ENCODE results near the gene NBPF20.
"Not testable (repeated sequence)": the region's sequence is repeated elsewhere in the genome, so short reads cannot be mapped to it uniquely, and the experiment has no call there.

NBPF20 gene

GRCh38 chr1:145452506-145452905 lies 27.1 kb upstream of the NBPF20 start:
- peaks cover 0 to 15% (median 3%) of the 10 kb centered on the region in 5 experiments for H3K27me3 ChIP-seq (replicated peaks in 2 of 5; ENCODE audit: control insufficient read depth in 4 of 5, insufficient read depth in 5 of 5, low read length in 4 of 5)
- POLR2A ChIA-PET; H3K4me3 ChIP-seq (ENCODE audit: control insufficient read depth in 1 of 7, extremely low read depth in 1 of 7, insufficient read depth in 4 of 7, low read depth in 2 of 7, low read length in 6 of 7); H3K36me3 ChIP-seq (ENCODE audit: control insufficient read depth in 4 of 4, insufficient read depth in 4 of 4, low read length in 3 of 4); H3K27ac ChIP-seq (ENCODE audit: insufficient read depth in 1 of 2, low read depth in 1 of 2, low read length in 2 of 2, poor library complexity in 1 of 2, severe bottlenecking in 2 of 2); DNase-seq; H3K9me3 ChIP-seq (ENCODE audit: control extremely low read depth in 1 of 5, control insufficient read depth in 4 of 5, insufficient read depth in 2 of 5, low read depth in 1 of 5, low read length in 4 of 5); H3K4me1 ChIP-seq (ENCODE audit: control extremely low read depth in 1 of 4, control insufficient read depth in 4 of 4, insufficient read depth in 4 of 4, low read length in 3 of 4); CTCF ChIA-PET: not testable (repeated sequence)
- WGBS (ENCODE audit: insufficient coverage) = 20% methylated on average over 1 of the region's 8 CpGs

- no CpG with 5 or more reads among the region's 8 CpGs for WGBS (ENCODE audit: insufficient coverage)
- POLR2A ChIA-PET; H3K4me3 ChIP-seq (ENCODE audit: control insufficient read depth in 1 of 7, extremely low read depth in 1 of 7, insufficient read depth in 4 of 7, low read depth in 2 of 7, low read length in 6 of 7); H3K4me1 ChIP-seq (ENCODE audit: control extremely low read depth in 1 of 4, control insufficient read depth in 4 of 4, insufficient read depth in 4 of 4, low read length in 3 of 4); H3K36me3 ChIP-seq (ENCODE audit: control insufficient read depth in 4 of 4, insufficient read depth in 4 of 4, low read length in 3 of 4); CTCF ChIA-PET; H3K9me3 ChIP-seq (ENCODE audit: control extremely low read depth in 1 of 5, control insufficient read depth in 4 of 5, insufficient read depth in 2 of 5, low read depth in 1 of 5, low read length in 4 of 5); H3K27ac ChIP-seq (ENCODE audit: insufficient read depth in 1 of 2, low read depth in 1 of 2, low read length in 2 of 2, poor library complexity in 1 of 2, severe bottlenecking in 2 of 2): not testable (repeated sequence)
- DNase-seq = peak; percentile 8 to 47 (median 35)
- peaks cover 0 to 15% (median 3%) of the 10 kb centered on the region in 5 experiments for H3K27me3 ChIP-seq (replicated peaks in 2 of 5; ENCODE audit: control insufficient read depth in 4 of 5, insufficient read depth in 5 of 5, low read length in 4 of 5)
These were observed 26.5 kb upstream of the NBPF20 start for GRCh38 chr1:145451914-145452313.

GRCh38 chr1:145445219-145445618 lies 19.8 kb upstream of the NBPF20 start:
- H3K36me3 ChIP-seq (ENCODE audit: control insufficient read depth in 4 of 4, insufficient read depth in 4 of 4, low read length in 3 of 4); POLR2A ChIA-PET; DNase-seq; H3K27ac ChIP-seq (ENCODE audit: insufficient read depth in 1 of 2, low read depth in 1 of 2, low read length in 2 of 2, poor library complexity in 1 of 2, severe bottlenecking in 2 of 2); H3K4me1 ChIP-seq (ENCODE audit: control extremely low read depth in 1 of 4, control insufficient read depth in 4 of 4, insufficient read depth in 4 of 4, low read length in 3 of 4); CTCF ChIA-PET; H3K9me3 ChIP-seq (ENCODE audit: control extremely low read depth in 1 of 5, control insufficient read depth in 4 of 5, insufficient read depth in 2 of 5, low read depth in 1 of 5, low read length in 4 of 5); H3K4me3 ChIP-seq (ENCODE audit: control insufficient read depth in 1 of 7, extremely low read depth in 1 of 7, insufficient read depth in 4 of 7, low read depth in 2 of 7, low read length in 6 of 7); H3K27me3 ChIP-seq (replicated peaks in 2 of 5; ENCODE audit: control insufficient read depth in 4 of 5, insufficient read depth in 5 of 5, low read length in 4 of 5): not testable (repeated sequence)
- no CpG with 5 or more reads among the region's 11 CpGs for WGBS (ENCODE audit: insufficient coverage)

- H3K36me3 ChIP-seq (ENCODE audit: control insufficient read depth in 4 of 4, insufficient read depth in 4 of 4, low read length in 3 of 4); POLR2A ChIA-PET; H3K4me1 ChIP-seq (ENCODE audit: control extremely low read depth in 1 of 4, control insufficient read depth in 4 of 4, insufficient read depth in 4 of 4, low read length in 3 of 4); H3K4me3 ChIP-seq (ENCODE audit: control insufficient read depth in 1 of 7, extremely low read depth in 1 of 7, insufficient read depth in 4 of 7, low read depth in 2 of 7, low read length in 6 of 7); H3K27ac ChIP-seq (ENCODE audit: insufficient read depth in 1 of 2, low read depth in 1 of 2, low read length in 2 of 2, poor library complexity in 1 of 2, severe bottlenecking in 2 of 2); H3K9me3 ChIP-seq (ENCODE audit: control extremely low read depth in 1 of 5, control insufficient read depth in 4 of 5, insufficient read depth in 2 of 5, low read depth in 1 of 5, low read length in 4 of 5); H3K27me3 ChIP-seq (replicated peaks in 2 of 5; ENCODE audit: control insufficient read depth in 4 of 5, insufficient read depth in 5 of 5, low read length in 4 of 5); DNase-seq; CTCF ChIA-PET: not testable (repeated sequence)
- whole genome bisulfite sequencing (ENCODE audit: insufficient coverage) = 86% methylated on average over 2 of the region's 5 CpGs
These were observed 16.9 kb upstream of the NBPF20 start for GRCh38 chr1:145442340-145442739.

- POLR2A ChIA-PET; H3K27ac ChIP-seq (ENCODE audit: insufficient read depth in 1 of 2, low read depth in 1 of 2, low read length in 2 of 2, poor library complexity in 1 of 2, severe bottlenecking in 2 of 2); H3K36me3 ChIP-seq (ENCODE audit: control insufficient read depth in 4 of 4, insufficient read depth in 4 of 4, low read length in 3 of 4); H3K4me1 ChIP-seq (ENCODE audit: control extremely low read depth in 1 of 4, control insufficient read depth in 4 of 4, insufficient read depth in 4 of 4, low read length in 3 of 4); CTCF ChIA-PET: not testable (repeated sequence)
- peak in 1 of 3 donors; percentile 6 for DNase-seq
- Histone ChIP-seq H3K4me3 (ENCODE audit: control insufficient read depth in 1 of 7, extremely low read depth in 1 of 7, insufficient read depth in 4 of 7, low read depth in 2 of 7, low read length in 6 of 7) (peak overlapping the region in 2 of 7 experiments; percentile 13 to 16), H3K27me3 (replicated peaks in 2 of 5; ENCODE audit: control insufficient read depth in 4 of 5, insufficient read depth in 5 of 5, low read length in 4 of 5) (peaks cover 2 to 52% (median 14%) of the 10 kb centered on the region in 5 experiments), H3K9me3 (ENCODE audit: control extremely low read depth in 1 of 5, control insufficient read depth in 4 of 5, insufficient read depth in 2 of 5, low read depth in 1 of 5, low read length in 4 of 5) (peaks cover 0 to 22% (median 9%) of the 10 kb centered on the region in 5 experiments)
- 0% methylated on average over 7 of the region's 61 CpGs for WGBS (ENCODE audit: insufficient coverage)
These were observed 6.2 kb upstream of the NBPF20 start for GRCh38 chr1:145431363-145432256.

- POLR2A ChIA-PET = not testable (repeated sequence)
These were observed 5.4 kb upstream of the NBPF20 start for GRCh38 chr1:145430830-145431229.

GRCh38 chr1:145429329-145429728 lies 3.9 kb upstream of the NBPF20 start:
- CTCF ChIA-PET; H3K27ac ChIP-seq (ENCODE audit: insufficient read depth in 1 of 2, low read depth in 1 of 2, low read length in 2 of 2, poor library complexity in 1 of 2, severe bottlenecking in 2 of 2); POLR2A ChIA-PET; H3K4me3 ChIP-seq (ENCODE audit: control insufficient read depth in 1 of 7, extremely low read depth in 1 of 7, insufficient read depth in 4 of 7, low read depth in 2 of 7, low read length in 6 of 7); H3K36me3 ChIP-seq (ENCODE audit: control insufficient read depth in 4 of 4, insufficient read depth in 4 of 4, low read length in 3 of 4): not testable (repeated sequence)
- no CpG with 5 or more reads among the region's 1 CpG for WGBS (ENCODE audit: insufficient coverage)
- peaks cover 2 to 52% (median 14%) of the 10 kb centered on the region in 5 experiments for H3K27me3 ChIP-seq (replicated peaks in 2 of 5; ENCODE audit: control insufficient read depth in 4 of 5, insufficient read depth in 5 of 5, low read length in 4 of 5)
- peaks cover 0 to 22% (median 9%) of the 10 kb centered on the region in 5 experiments for H3K9me3 ChIP-seq (ENCODE audit: control extremely low read depth in 1 of 5, control insufficient read depth in 4 of 5, insufficient read depth in 2 of 5, low read depth in 1 of 5, low read length in 4 of 5)
- H3K4me1 ChIP-seq (ENCODE audit: control extremely low read depth in 1 of 4, control insufficient read depth in 4 of 4, insufficient read depth in 4 of 4, low read length in 3 of 4) = peaks cover 0 to 12% (median 8%) of the 10 kb centered on the region in 4 experiments
- peak in 1 of 3 donors; percentile 12 for DNase-seq

More at GRCh38 chr1:145430830-145431229, 5.4 kb upstream of the NBPF20 start:
- Histone ChIP-seq H3K9me3 (ENCODE audit: control extremely low read depth in 1 of 5, control insufficient read depth in 4 of 5, insufficient read depth in 2 of 5, low read depth in 1 of 5, low read length in 4 of 5) (peaks cover 0 to 22% (median 9%) of the 10 kb centered on the region in 5 experiments), H3K27me3 (replicated peaks in 2 of 5; ENCODE audit: control insufficient read depth in 4 of 5, insufficient read depth in 5 of 5, low read length in 4 of 5) (peaks cover 2 to 52% (median 14%) of the 10 kb centered on the region in 5 experiments)
- CTCF ChIA-PET; H3K36me3 ChIP-seq (ENCODE audit: control insufficient read depth in 4 of 4, insufficient read depth in 4 of 4, low read length in 3 of 4); H3K27ac ChIP-seq (ENCODE audit: insufficient read depth in 1 of 2, low read depth in 1 of 2, low read length in 2 of 2, poor library complexity in 1 of 2, severe bottlenecking in 2 of 2); DNase-seq; H3K4me1 ChIP-seq (ENCODE audit: control extremely low read depth in 1 of 4, control insufficient read depth in 4 of 4, insufficient read depth in 4 of 4, low read length in 3 of 4); H3K4me3 ChIP-seq (ENCODE audit: control insufficient read depth in 1 of 7, extremely low read depth in 1 of 7, insufficient read depth in 4 of 7, low read depth in 2 of 7, low read length in 6 of 7): not testable (repeated sequence)
- WGBS (ENCODE audit: insufficient coverage) = no CpG with 5 or more reads among the region's 15 CpGs
